Caki2 (cell line): ENCODE results near the gene MXRA8. TPM values are rescaled to one million over a fixed set of nuclear protein-coding genes. Genes with fewer than 3 reads are reported as not detected.
"Not testable (repeated sequence)": the region's sequence is repeated elsewhere in the genome, so short reads cannot be mapped to it uniquely, and the experiment has no call there.

Experiments used
- DNase-seq: peaks from one replicate; pipeline ENCODE4 v3.0.0-alpha.2; 2015; ENCODE audit warnings: low read depth
- in situ Hi-C: cut with HindIII; loops from 2 replicates; pipeline ENCODE4 v1.10.0; 2016; ENCODE audit warnings: low sequenced_read_pairs, low pct_unique_long_range_greater_than_20kb, mixed read lengths
- total RNA-seq: library from RNA; depleted of rRNA; stranded (reverse); fragments of >200 nt; shearing (Covaris generic); gene quantifications from 2 replicates; pipeline ENCODE4 v1.2.3, GENCODE V29; 2014; ENCODE audit warnings: low replicate concordance

Gene MXRA8
- total RNA-seq, 1 experiment from 2014 or later: not detected

GRCh38 chr1:1318131-1318652, 40.2 kb downstream of the MXRA8 start:
- peak; percentile 72 for DNase-seq
- in situ Hi-C loops: no loop called here

- no peak for DNase-seq
- in situ Hi-C loops: no loop called here
These were observed 40.9 kb downstream of the MXRA8 start for GRCh38 chr1:1317420-1317819.

- DNase-seq, in situ Hi-C loops: not testable (repeated sequence)
These were observed 42.2 kb downstream of the MXRA8 start for GRCh38 chr1:1316199-1316598.

DNA sequence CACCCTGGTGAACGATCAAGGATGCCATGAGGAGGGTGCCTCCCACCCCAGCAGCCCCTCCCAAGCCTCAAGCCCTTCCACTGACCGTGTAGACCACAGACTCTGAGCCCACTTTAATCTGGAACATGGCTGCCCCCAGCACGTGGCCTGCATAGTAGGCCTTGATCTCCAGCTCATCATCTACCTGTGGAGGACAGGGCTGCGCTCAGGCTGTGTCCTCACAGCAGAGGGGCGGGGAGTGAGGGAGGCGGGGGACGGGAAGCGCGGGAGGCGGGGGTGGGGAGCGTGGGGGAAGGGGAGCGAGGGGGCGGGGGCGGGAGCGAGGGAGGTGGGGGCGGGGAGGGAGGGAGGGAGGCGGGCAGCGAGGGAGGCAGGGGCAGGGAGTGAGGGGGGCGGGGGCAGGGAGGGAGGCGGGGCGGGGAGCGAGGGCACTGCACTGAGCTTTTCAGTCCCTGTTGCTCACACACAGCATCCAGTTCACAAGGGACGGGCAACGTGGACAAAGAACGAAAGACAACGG, 42.9 kb downstream of the MXRA8 start:
- in situ Hi-C loops: no loop called here
- DNase-seq: no peak

DNA sequence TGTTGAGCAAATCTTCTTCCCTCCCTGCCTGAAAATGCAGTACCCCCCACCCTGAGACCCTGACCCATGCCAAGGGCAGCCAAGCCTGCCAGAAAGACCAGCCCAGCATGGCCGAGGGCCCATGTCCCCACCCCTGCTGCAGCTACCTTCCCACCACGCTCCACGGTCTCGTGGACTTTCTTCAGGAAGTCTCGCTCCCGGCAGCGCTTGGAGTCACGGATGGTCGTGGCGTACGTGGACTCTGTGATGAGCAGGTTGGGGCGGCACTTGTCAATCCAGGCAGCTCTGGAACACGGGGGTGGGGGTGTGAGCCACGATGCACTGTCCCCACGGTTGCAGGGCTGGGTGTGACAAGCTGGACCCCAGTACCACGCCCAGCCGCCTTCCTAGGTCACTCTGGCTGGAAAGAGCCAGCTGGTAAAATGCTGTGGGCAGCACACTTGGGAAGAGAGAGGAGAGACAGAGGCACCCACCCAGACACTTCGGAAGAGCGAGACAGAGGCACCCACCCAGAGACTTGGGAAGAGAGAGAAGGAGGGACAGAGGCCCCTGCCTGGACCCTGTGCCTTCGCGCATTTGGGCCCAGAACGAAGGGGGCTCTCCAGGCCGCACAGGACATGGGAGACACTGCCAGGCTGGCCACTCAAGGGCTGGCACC, 43.5 kb downstream of the MXRA8 start:
- in situ Hi-C loops: no loop called here
- no peak for DNase-seq

DNA sequence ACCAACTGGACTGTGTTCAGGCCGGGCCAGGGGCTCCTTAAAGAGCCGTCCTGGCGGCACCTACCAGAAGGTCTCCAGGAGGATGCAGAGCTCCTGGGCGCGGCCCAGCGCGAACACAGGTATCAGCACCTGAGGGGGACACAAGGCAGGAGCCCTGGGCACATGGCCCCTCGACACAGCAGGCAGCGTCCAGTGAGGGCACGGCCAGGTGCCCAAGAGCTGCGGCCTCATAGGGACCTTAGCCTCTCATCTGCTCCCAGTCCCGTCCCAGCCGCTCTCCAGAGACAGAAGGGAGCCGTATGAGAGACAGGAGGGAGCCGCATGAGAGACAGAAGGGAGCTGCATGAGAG, 44.1 kb downstream of the MXRA8 start:
- DNase-seq: no peak
- in situ Hi-C loops: no loop called here

DNA sequence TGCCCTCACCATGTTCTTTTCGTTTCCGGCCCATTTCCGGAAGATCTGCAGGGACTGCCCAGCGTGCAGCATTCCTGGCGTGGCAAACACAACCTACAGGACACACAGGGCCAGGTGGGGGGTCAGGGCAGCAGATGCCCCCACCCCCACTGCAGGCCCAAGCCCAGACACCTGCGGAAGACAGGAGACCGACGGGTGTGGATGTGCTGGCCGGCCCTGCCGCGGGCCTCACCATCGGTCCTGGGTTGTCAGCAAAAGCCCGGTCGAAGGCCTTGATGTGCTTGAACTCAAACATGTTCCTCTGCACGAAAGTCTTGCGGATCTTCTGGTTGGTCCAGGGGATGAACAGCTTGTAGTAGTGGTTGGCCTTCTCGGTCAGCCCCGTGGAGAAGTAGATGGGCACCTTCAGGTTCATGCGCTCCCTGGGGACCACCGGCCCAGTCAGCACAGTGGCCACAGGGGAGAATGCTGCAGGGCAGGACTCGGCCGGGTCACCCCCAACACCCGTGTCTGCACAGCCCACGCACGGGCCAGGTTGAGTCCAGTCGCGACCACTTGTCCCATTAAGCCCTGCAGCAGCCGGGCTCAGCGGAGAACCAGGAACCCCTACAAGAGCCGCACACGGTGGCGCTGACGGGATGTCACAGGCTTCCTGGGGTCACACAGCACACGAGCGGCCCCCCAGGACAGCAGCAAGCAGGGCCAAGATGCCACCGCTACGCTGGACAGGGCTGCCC, 44.7 kb downstream of the MXRA8 start:
- no peak for DNase-seq
- in situ Hi-C loops: no loop called here

DNA sequence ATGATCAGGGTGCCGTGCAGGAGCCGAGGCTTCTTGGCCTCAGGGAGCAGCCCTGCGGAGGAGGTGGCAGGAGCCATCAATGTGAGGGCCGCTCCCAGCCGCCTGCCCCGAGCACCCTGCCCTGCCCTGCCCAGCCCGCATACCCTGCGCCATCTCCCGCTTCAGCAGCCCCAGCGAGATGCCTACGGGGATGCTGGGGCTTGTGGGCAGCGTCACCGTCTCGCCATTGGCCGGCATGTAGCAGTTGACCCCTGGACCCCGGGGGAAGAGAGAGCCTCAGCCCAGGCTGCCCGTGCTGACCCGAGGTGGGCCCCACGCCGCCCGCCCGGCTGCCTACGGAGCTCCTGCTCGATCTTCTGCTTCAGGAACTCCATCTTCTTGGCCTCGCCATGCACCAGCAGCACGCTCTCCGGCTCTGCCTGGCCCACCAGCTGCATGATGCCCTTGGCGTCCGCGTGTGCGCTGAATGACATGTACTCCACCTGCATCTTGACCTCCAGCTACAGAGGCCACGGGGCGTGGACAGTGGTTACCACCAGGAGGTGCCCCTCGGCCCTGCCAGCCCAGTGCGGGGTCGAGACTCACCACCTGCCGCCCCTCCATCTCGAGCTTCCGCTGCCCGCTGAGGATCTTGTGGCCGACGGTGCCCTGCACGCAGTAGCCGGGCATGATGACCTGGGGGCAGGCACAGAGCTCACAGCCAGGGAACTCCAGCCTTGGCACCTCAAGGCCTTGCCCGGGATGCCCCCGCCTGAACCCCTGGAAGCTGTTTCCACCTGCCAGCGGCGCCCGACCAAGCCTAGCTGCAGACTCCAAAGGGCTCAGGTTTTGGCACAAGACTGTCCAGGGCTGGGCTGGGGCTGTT, 45.7 kb downstream of the MXRA8 start:
- in situ Hi-C loops: no loop called here
- no peak for DNase-seq

DNA sequence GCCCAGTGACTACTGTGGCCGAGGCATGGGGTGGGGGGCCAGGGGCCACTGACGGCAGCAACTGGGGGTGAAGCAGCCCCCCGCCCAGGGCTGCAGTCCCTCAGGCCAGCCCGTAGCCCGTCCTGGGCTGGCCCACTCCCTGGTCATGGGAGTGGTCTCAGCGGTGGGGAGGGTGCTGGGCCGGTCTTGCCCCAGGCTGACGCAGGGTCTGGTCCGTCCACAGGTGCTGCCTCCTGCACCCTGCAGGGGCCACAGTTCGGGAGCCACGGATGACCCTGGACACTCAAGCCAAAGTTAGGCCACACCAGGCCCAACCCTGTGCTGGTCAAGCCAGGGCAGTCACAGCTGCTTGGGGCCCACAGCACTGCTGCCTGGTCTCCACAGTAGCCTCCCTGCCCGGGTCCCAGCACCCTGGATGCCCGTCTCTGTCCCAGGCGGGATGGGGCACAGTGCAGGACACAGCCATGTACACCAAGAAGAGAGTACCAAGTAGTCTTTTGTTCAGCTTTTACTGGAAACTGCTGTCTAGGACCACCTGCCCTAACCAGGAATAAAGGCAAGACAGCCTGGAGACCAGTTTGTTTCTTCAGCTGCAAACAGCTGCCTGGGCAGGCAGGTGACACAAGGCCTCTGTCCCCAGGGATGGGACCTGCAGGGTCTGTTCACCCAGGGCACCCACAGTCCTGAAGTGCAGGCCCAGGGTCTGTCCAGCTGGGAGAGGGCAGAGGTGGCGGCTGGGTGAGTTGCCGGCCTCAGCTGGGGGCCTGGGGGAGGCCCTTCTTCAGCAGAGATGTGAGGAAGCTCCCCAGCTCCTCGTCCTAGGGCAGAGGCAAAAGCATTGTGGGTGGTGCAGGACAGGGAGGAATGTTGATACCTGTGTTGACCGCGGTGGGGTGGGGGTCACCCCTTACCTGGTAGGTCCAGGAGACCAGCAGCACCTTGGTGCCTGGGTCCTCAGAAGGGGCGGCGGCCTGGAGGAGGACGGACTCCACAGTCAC, 46.9 kb downstream of the MXRA8 start:
- in situ Hi-C loops: no loop called here
- DNase-seq: no peak

GRCh38 chr1:1310476-1311053, 47.8 kb downstream of the MXRA8 start:
- in situ Hi-C loops: no loop called here
- DNase-seq: no peak

DNA sequence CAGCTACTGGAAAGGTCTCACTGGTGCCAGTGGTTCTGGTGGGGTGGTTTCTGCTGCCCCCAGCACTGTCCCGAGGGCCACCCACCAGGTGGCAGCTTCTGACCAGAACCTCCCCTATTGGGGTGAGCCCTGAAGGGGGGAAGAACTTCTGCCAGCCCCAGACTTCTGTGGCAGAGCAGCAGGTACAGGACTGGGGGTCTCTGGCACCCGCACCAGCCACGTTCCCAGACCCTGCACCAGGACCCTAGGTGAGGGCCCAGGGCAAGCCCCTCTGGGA, 48.3 kb downstream of the MXRA8 start:
- no peak for DNase-seq
- in situ Hi-C loops: no loop called here

DNA sequence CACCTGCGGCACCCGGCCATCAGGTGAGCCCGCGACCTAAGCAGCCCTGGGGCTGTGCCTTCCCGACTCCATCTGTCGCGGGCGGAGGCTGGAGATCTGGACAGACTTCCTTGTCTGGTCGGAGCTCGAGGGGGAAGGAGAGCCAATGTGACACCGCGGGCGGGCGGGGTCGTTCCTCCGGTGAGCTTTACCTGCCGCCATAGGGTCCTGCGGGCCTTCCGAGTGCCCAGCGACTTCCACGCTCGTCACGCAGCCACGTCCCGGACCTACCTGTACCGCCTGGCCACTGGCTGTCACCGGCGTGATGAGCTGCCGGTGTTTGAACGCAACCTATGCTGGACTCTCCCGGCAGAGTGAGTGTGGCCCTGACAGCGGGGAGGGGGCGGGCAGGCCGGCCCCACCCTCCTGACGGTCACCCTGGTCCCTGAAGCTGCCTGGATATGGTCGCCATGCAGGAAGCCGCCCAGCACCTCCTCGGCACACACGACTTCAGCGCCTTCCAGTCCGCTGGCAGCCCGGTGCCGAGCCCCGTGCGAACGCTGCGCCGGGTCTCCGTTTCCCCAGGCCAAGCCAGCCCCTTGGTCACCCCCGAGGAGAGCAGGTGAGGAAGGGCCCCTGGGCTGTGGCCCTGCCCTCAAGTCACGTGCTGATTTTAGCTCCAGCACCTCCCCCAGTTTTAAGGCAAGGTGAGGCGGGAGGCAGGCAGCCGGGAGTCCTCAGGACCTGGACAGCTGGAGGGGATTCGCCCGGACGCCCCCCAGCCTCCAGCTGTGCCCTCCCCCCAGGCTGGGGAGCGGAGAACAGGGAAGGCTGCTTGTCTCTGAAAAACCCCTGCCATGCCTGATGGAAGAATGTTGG, 48.9 kb downstream of the MXRA8 start:
- DNase-seq: no peak
- in situ Hi-C loops: no loop called here

GRCh38 chr1:1308756-1309250, 49.6 kb downstream of the MXRA8 start:
- DNase-seq: no peak
- in situ Hi-C loops: no loop called here

- in situ Hi-C loops: no loop called here
These were observed 50.2 kb downstream of the MXRA8 start, which contains the start of the genes ACAP3 and PUSL1 for GRCh38 chr1:1307923-1308755. ACAP3 (minus strand) TSS chr1:1307930; CDS start chr1:1307815, 115 bp downstream. PUSL1 (plus strand) TSS chr1:1308597; CDS start chr1:1308644, 47 bp downstream.

GRCh38 chr1:1307261-1307922, 51.0 kb downstream of the MXRA8 start:
- peak; percentile 45 for DNase-seq
- in situ Hi-C loops: no loop called here

More at GRCh38 chr1:1307923-1308755, 50.2 kb downstream of the MXRA8 start, which contains the start of the genes ACAP3 and PUSL1:
- DNase-seq: peak; percentile 93
